Keratinocyte (primary cell): ENCODE results near the gene LIX1.

Experiments
- EZH2 ChIP-seq: IDR thresholded peaks from one replicate; pipeline ENCODE4 v1.6.1; 2012; ENCODE audit warnings: inconsistent platforms, mild to moderate bottlenecking, low read length, moderate library complexity
- TF ChIP-seq, protein P1 (sequence below), 3 experiments: IDR thresholded peaks in 1 of 3; conservative IDR thresholded peaks in 1 of 3; optimal IDR thresholded peaks in 1 of 3; 2 replicates in 2 of 3; 3 replicates in 1 of 3; pipeline versions ENCODE3 to v1.5.1; 2011; ENCODE audit warnings: low read length in 3 of 3, mild to moderate bottlenecking in 3 of 3, moderate library complexity in 2 of 3, control low read depth in 1 of 3, inconsistent platforms in 1 of 3; ENCODE audit not compliant: insufficient read depth in 2 of 3; ENCODE audit errors: extremely low read depth in 1 of 3

DNA sequence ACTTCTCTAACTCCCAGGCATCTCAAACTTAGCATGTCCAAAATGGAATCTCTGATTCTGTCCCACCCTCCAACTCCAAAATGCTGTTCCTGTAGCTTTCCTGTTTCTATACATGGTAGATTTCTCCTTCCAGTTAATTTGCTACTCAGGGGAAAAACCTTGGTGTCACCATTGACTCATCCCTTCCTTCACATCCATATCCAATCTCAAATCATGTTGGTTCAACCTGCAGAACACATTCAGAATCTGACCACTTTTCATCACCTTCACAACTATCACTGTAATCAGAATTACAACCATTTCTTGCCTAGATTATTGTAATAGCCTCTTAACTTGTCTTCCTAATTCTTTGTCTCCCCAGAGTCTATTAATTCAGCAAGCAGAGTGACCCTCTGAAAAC lies 29.8 kb upstream of the LIX1 start:
- TF ChIP-seq, protein P1, sequence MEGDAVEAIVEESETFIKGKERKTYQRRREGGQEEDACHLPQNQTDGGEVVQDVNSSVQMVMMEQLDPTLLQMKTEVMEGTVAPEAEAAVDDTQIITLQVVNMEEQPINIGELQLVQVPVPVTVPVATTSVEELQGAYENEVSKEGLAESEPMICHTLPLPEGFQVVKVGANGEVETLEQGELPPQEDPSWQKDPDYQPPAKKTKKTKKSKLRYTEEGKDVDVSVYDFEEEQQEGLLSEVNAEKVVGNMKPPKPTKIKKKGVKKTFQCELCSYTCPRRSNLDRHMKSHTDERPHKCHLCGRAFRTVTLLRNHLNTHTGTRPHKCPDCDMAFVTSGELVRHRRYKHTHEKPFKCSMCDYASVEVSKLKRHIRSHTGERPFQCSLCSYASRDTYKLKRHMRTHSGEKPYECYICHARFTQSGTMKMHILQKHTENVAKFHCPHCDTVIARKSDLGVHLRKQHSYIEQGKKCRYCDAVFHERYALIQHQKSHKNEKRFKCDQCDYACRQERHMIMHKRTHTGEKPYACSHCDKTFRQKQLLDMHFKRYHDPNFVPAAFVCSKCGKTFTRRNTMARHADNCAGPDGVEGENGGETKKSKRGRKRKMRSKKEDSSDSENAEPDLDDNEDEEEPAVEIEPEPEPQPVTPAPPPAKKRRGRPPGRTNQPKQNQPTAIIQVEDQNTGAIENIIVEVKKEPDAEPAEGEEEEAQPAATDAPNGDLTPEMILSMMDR (optimal IDR thresholded peaks at IDR 0.05 in 1 of 3, IDR thresholded peaks at IDR 0.05 in 1 of 3, conservative IDR thresholded peaks at IDR 0.05 in 1 of 3; ENCODE audit: extremely low read depth in 1 of 3, insufficient read depth in 2 of 3, low read length in 3 of 3): no peak
- no peak for TF ChIP-seq EZH2
